ENCODE measurements around the gene TMEM88.
"Not testable (repeated sequence)": the region's sequence is repeated elsewhere in the genome, so short reads cannot be mapped to it uniquely, and the experiment has no call there.

TMEM88 gene

DNA sequence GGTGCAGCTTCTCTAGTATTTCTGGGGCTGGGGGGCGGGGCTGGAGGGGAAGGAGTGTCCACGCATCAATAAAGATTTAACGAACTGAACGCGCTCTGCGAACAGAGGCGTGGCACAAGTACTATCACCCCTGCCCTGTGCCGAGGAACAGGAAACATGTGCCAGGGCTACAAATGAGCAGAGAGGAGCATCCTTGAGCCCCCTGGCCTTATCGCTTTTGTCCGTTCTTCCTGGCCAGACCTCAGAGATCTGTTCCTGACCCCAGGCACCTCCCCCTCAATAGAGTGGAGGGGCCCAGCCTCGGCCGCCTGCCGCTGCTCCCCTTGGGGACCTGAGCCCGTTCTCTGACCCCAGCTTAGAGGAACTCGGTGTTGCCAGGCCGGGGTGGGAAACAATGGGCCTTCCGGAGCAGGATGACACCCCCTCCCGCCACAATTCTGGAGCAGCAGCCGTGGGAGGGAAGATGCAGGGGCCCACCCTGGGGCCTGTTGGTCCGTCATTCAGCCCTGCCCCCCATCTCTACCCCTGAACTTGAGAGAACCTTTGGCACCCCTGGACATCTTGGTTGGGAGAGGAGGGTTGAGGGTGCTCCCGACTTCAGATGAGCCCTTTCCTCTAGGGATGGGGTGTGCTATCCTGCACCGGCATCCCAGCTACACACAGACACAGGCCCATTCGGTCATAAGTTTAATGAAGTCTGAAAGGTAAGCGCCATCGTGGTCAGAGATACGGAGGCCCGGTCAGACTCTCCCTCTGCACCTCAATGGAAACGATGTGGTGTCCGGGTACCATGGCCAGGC is 1.3 kb downstream of the TMEM88 start:
- DNase-seq (ENCODE audit: low read depth): no peak

DNA sequence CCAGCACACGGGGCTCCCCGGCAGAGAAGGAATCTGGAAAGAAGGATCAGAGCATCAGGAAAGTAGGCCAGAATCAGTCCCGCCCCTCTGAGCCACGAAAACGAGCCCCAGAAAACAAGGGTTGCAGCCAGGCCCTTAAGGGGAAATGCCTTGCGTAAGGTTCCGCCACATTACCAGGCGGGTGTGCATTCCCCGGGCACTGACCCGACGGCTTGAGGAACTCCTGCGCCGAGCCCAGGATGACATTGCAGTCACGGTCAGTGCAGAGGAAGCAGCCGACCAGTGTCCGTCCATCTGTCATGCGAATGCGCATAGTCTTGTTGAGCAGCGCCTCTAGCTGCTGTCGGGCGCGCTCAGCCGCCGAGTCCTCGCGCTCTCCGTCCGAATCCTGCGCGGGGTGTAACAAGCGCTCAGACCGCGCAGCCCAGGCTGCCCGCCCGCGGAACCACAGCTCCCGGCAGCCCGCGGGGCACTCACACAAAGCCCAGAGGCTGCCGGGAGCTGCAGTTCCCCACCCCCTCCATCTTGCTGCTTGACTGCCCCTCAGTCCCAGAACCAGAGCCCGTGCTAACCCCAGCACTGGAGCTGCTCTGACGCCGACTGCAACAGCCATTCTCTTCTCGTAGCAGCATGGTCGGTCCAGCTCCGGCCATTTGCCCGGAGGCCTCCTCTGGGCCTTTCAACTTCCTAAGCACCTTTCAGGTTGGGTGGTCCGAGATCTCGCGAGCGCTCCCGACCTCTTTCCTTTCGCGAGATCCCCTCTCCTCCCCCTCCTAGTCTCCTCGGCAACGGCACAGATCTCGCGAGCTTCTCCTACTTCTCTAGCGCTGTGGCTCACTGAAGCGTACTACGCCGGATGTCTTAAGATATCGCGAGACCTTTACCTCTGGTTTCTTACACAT is 2.2 kb downstream of the TMEM88 start, which contains the start of gene NAA38:
TSS of gene NAA38 (minus strand) at position 749 of the 902 bp plus-strand sequence. CDS start at position 653, 96 bp downstream.
- peak; percentile 86 for DNase-seq (ENCODE audit: low read depth)

DNA sequence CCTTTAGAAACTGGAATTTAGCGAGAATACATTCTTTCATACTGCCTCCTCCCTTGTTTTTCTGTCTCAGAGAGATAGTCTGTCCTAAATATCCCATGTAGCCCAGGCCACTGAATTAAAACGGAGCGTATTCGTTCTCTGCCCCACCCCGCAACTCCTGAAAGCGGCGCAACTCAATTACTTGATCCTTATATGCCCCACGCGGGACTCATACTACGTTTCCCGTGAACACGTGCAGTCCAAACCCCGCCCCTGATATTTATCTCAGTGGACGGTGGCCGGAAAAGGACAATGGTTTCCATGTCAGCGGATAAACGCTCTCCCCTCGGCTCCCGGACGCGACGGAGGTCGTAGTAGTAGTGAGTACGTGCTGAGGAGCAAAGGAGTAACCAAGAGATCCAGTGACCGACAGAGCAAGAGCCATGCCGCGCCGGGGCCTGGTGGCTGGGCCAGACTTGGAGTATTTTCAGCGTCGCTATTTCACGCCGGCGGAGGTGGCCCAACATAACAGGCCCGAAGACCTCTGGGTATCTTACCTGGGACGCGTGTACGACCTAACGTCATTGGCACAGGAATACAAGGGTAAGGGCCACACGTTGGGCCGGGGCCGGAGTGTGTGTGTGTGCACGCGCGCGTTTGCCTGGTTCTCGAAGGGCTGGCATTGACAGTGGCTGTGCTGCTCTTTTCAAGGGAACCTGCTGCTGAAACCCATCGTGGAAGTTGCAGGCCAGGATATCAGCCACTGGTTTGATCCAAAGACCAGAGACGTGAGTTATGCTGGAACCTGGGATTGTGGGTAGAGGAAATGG is 3.1 kb downstream of the TMEM88 start, which contains the start of gene CYB5D1:
TSS of gene CYB5D1 (plus strand) at position 291 of the 809 bp plus-strand sequence. CDS start at position 423, 132 bp downstream.
- peak; percentile 76 for DNase-seq (ENCODE audit: low read depth)

DNA sequence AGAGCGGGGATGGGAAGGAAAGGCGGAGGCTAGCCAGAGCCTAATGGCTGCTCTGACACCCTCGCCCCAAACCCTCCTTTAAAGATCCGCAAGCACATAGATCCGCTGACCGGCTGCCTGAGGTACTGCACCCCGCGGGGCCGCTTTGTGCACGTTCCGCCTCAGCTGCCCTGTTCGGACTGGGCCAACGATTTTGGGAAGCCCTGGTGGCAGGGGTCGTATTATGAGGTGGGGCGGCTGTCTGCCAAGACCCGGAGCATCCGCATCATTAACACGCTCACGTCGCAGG is 3.6 kb downstream of the TMEM88 start:
- DNase-seq (ENCODE audit: low read depth): no peak

DNA sequence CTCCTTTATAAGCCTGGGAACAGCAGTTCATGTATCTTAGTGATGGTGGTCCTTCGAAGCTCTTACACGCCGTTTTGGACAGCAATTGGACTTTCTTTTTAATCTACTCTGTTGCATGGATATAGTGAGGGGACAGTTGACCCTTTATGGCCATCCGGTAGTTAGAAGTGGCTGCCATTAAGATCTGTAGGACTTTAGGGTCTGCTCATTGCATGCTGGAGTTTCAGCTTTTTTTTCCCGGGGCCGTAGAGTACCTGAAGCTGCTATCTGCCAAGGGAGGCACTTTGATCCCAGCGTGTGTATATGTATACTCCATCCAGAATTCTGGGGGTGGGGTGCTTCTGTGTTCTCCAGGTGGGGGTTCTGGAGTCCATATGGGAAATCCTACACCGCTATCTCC is 4.2 kb downstream of the TMEM88 start:
- no peak for DNase-seq (ENCODE audit: low read depth)

DNA sequence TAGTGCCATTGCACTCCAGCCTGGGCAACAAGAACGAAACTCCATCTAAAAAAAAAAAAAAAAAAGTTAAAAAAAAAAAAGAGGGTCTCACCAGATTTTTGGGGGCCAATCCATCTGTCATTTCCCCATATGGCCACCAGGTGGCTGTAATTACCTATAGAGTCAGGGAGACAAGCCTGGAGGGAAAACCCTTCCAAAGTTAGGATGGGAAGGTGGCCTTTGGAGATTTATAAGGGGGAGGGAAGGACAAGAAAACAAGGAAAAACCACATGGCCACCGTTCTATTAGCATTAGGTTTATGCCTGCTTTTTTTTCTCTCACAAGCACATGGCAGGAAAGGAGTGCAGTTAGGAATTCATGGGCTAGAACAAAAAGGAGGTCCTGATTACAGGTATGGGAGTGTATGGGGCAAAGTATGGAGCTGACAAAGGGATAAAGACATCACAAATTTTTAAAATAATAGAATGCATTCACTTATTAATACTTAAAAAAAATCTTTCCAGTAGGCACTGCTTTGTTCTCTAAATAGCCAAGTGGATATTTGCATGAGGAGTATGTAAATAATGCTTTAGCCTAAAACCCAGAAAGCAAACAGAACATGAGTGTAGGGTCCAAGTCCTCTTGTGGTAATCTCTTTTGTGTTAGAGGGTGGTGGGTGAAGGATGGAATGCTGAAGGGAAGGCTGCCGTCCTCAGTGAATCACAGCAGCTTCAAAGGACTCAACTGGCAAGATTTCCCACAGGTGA is 8.0 kb downstream of the TMEM88 start:
- no peak for DNase-seq (ENCODE audit: low read depth)

DNA sequence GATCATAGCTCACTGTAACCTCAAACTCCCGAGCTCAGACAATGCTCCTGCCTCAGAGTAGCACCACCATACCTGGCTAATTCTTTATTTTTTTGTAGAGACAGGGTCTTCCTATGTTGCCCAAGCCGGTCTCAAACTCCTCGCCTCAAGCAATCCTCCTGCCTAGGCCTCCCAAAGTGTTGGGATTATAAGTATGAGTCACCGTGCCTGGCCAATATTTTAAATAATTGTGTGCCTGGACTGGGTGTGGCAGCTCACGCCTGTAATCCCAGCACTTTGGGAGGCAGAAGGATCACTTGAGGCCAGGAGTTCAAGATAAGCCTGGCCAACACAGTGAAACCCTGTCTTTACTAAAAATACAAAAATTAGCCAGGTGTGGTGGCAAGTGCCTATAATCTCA is 9.5 kb downstream of the TMEM88 start:
- DNase-seq (ENCODE audit: low read depth): not testable (repeated sequence)

DNA sequence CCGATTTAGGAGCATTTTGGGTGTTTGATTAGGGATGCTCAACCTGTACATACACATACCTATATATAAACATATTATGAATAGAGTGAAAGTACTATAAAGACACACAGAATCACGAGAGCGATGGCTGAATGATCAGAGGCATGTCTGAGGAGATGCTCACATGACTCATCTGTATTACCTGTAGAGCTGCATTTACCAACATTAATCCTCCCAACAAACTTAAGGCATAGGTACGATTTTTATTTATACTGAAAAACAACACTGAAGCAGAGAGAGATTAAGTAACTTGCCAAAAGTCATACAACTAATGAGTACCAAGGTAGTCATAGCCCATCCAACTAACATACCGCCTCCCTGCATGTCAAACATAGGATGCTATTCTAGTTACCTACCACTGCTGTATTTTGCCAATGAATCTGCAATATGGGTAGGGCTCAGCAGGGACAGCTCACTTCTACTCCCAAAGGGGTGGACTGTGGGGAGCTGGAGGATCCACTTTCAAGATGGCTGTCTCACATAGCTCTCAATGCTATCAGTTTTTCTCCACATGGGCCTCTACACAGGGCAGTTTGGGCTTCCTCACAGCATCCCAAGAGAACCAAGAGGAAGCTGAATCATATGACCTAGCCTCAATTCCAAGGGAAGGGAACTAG is 10.3 kb downstream of the TMEM88 start:
- no peak for DNase-seq (ENCODE audit: low read depth)

DNA sequence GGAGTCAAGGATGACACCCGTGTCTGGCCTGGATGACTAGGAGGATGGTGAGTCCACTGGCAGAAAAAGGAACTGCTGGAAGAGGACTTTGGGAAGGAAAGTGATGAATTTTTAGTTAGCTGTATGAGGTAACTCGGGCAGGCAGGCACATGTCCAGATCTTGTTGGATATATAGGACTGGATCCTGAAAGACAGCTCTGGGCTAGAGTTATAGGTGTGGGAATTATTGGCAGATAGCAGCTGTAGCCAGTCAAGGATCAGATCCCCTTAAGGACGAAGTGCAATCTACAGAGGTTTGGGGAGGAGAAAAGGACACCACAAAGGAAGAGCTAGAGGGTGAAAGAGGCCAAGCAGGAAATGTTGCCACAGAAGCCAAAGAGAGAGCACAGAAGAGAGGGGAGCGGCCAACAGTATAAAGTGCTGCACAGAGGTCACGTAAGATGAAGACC is 13.0 kb downstream of the TMEM88 start:
- no peak for DNase-seq (ENCODE audit: low read depth)

DNA sequence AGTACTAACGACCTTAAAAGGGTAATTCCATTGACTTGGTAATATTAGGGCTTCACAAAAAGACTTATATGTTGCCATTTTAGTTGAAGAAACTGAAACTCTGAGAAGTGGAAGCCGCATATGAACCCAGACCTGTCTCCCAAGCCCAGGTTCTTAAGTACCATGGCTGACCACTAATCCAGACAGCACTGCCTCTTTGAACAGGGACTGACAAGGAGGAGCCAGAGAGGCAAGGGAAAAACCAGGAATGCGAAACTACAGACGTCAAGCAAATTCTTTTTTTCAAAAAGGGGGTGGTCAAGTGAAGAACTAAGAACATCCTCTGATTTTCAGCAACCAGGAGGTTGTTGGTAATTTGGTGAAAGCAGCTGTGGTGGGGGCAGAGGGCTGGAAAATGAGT is 18.2 kb downstream of the TMEM88 start:
- DNase-seq (ENCODE audit: low read depth): no peak

DNA sequence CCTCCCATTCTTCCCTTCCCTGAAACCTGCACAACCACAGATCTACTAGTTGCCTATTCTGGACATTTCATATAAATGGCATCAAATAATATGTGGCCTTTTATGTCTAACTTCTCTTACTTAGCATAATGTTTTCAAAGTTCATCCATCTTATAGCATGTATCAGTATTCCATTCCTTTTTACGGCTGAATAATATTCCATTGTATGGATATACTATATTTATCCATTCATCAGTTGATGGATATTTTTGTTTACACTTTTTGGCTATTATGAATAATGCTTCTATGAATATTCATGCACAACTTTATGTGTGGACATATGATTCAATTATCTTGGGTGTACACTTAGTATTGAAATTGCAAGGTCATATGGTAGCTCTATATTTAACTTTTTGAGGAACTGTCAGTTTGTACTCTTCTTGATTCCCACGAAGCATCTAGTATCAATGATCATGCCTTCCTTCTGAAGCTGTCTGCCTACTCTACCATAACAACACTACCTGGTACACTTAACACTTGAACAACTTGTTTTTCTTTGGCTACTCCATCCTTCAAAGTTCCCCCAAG is 21.0 kb downstream of the TMEM88 start:
- DNase-seq (ENCODE audit: low read depth): no peak

DNA sequence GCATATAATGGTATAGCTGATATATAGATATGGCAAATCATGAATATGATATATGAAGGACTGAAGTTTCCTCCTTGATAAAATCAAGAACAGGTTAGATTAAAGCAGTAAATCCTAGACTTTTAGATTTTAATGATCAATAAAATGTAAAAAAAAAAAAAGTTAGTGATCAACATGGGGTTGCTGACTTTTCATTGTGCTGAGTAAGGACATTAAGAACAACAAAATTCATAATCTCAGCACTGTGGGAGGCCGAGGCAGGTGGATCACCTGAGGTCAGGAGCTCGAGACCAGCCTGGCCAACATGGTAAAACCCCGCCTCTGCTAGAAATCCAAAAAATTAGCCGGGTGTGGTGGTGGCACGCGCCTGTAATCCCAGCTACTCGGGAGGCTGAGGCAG is 23.4 kb downstream of the TMEM88 start:
- no peak for DNase-seq (ENCODE audit: low read depth)

DNA sequence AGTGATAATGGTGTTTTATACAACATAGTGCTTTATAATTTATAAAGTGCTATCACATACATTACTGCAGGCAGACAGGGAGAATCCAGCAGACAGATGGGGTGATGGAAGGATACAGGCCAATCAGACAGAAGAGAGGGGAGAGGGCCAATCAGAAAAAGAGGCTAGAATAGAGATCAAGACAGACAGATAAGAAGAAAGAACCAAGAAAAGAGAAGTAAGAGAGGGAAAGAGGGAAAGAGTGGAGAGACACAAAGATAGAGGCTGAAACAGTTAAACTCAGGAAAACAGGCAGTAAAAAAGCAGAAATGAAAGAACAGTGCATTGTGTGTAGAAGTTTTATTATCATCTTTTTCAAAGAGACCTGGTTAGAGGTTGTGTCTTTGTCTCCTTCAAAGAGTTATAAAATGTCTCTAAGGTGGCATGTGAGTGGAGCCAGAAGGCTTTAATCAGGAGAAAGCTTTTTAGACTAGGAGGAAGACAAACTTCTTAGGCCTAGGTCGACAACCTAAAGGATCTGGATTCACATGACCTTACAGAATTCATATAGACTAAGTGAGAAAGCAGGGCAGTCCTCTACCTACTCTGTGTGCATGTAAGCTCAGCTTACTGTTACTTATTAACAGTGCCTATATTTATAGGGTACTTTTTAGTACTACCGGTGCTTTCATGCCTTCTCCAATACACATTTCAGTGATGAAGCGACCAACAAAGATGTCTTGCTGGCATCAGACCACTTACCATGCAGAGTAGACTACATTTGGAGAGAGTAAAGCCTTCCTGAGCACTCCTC is 25.4 kb downstream of the TMEM88 start:
- DNase-seq (ENCODE audit: low read depth): no peak

DNA sequence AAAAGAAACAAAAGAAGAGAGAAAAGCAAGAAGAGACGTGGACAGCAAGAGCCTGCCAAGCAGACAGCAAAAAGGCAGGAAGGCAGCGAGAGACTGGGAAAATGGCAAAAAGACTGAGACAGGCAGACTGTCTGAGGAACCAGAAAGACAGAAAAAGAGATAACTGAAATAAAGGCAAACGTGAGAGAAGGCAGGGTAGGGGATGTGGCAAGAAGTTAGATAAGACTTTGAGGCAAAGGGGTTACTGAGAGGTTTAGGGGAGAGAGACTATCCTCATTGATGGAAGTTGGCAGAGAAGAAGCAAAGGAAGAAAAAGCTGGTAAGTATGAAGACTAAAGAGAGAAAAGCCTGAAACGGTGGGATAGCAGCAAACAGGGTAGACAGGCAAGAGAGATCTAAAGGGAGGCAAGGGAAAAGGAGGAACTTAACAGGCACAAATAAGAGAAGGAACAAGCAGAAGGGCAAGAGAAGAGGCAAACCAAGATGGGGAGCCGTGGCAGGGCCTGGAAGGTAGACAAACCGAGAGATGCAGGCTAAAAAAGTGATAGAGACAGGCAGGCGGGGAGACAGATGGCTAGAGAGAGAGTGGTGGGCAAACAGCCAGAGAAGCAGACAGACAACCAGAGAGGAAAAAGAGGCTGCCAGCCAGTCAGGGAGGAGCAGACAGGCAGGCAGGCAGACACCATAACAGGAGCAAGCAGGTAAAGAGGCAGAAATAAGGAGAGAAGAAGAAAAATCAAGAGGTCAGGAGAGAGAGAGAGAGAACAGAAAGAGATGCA is 26.6 kb downstream of the TMEM88 start:
- no peak for DNase-seq (ENCODE audit: low read depth)

DNA sequence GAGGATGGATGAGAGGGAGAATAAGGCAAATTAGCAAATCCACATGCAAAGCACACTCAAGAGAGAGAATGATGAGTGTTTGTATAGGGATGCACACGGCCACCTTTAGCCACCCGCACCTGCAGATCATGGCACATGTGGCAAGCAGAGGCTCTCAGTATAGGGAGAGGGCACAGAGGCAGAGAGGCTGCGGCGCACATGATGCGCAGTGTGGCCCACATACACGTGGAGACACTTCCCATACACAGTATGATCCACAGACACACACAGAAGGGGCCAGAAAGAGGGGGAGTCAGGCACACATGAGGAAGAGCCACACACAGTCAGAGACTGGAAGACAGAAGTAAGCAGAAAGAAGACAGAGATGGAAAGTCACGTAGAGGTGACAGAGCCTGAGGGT is 27.2 kb downstream of the TMEM88 start:
- no peak for DNase-seq (ENCODE audit: low read depth)

DNA sequence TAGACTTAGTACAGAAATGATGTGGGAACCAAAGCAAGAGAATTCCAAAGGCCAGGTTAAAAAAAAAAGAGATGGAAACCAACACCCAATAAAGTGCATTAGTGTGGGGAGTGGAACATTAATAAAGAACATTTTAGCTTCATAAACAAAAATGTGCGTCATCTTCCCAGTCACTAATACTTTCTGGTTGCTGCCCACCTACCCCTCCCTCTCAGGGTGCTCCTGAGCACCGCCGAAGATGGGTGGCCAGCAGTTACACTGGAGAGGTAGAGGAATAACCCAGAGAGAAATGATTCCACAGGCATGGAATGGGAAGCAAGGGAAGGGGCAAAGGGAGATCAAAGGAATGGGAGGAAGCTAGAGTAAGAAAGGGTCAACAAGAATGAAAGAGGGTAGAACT is 27.8 kb downstream of the TMEM88 start:
- DNase-seq (ENCODE audit: low read depth): no peak

DNA sequence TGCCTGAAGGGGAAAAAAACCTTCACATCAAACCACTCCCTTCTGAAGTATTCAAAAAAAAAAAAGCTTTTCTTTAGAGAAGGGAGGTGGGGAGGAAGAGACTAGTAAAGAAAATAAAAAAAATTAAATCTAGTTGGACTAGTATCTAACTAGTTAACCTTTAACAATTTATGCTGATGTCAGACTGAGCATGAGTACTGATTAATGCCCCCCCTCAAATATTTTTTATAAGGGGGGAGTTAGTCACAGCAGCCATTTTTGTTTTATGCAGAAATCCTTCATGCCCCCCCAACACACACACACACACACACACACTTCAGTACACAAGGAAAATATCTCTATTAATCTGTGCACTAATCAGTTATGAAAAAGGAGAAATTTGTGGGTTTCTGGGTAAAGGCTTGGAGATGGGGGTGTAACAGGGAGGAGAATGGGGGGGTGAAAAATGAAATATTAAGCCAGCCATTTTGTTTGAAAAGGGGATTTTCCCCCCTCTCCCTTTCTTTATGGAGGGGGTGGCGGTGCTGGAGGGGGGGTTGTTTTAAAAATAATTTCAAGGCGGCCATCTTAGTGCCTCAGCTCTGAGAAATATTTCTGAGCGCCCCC is 29.0 kb downstream of the TMEM88 start:
- peak; percentile 15 for DNase-seq (ENCODE audit: low read depth)

DNA sequence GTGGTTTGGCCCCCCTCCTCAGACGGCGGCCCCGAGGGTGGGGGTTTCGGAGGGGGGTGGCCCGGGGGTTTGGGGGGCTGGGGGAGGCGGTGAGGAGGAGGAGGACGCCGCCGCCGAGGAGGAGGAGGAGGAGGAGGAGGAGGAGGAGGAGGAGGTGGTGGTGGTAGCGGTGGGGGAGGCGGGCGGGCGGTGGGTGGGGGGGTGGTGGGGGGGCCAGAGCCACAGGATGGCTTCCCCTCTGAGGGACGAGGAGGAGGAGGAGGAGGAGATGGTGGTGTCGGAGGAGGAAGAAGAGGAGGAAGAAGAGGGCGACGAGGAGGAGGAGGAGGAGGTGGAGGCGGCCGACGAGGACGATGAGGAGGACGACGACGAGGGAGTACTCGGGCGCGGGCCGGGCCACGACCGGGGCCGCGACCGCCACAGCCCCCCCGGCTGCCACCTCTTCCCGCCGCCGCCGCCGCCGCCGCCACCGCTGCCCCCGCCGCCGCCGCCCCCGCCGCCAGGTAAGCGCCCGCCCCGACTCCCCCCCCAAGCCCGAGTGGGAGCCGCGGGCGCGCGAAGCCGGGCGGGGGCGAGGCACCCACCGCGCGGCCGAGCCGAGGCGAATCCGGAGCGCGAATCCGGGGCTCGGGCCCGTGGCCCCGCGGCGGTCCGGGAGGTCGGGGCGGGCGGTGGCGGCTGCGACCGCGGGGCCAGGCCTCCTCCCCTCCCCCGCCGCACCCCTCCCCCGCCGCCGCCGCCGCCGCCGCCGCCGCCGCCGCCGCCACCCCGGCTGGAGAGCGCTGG is 29.9 kb downstream of the TMEM88 start:
- peak; percentile 26 for DNase-seq (ENCODE audit: low read depth)
